Muscle layer of duodenum (tissue), 2 donors: ENCODE measurements around the gene FGF23.

Experiments used
- H3K27ac ChIP-seq: one replicate; pipeline ENCODE4 v1.7.0; 2013; ENCODE audit warnings: mild to moderate bottlenecking, low read length
- H3K27me3 ChIP-seq: one replicate; pipeline ENCODE4 v1.7.0; 2013; ENCODE audit warnings: low read depth, mild to moderate bottlenecking, control low read depth, low read length
- H3K36me3 ChIP-seq, 2 donors: one replicate each; pipeline ENCODE4 v1.7.0; 2013; ENCODE audit warnings: low read length in 2 of 2, control low read depth in 1 of 2, mild to moderate bottlenecking in 1 of 2; ENCODE audit not compliant: insufficient read depth in 2 of 2, control insufficient read depth in 1 of 2
- H3K4me1 ChIP-seq, 2 donors: one replicate each; pipeline ENCODE4 v1.7.0; 2013; ENCODE audit warnings: low read length in 2 of 2, mild to moderate bottlenecking in 2 of 2, control low read depth in 1 of 2, moderate library complexity in 1 of 2; ENCODE audit not compliant: insufficient read depth in 2 of 2, control insufficient read depth in 1 of 2
- H3K4me3 ChIP-seq, 2 donors: one replicate each; pipeline ENCODE4 v1.7.0; 2013; ENCODE audit warnings: low read length in 2 of 2, low read depth in 1 of 2, mild to moderate bottlenecking in 1 of 2
- H3K9me3 ChIP-seq, 2 donors: one replicate each; pipeline ENCODE4 v1.7.0; 2013; ENCODE audit warnings: low read length in 2 of 2, control low read depth in 1 of 2, mild to moderate bottlenecking in 1 of 2; ENCODE audit not compliant: control insufficient read depth in 1 of 2
- donor health status: healthy.

Gene FGF23

DNA sequence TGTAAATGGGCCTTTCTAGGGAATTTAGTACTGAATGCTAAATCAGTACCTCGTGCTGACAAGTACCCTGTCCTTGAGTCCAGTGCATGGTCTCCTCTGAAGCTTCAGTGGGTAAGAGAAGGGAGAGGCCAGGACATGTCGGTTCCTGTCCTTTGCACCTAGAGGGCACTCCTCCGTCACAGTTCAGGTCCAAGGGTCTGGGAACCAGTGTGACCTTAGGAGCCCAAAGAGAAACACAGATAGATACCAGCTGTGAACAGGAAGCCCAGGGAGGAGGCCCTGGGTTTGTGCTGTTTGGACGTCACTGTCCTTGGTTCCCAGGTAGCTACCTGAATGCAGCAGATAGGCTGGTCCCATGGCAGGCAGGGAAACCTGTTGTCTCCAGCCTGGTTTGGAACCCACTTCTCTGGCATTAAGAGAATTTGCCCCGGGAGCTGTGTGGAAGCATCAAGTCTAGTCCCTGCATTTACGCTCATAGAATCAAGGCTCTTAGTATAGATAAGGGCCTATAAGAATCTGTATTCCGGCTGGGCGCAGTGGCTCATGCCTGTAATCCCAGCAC lies 3.9 kb upstream of the FGF23 start:
- Histone ChIP-seq H3K36me3 (no peaks in the 10 kb centered on the region), H3K4me1 (no peaks in the 10 kb centered on the region), H3K27me3 (no peaks in the 10 kb centered on the region), H3K4me3 (no peak overlapping the region), H3K9me3 (no peaks in the 10 kb centered on the region), H3K27ac (no peak overlapping the region)

DNA sequence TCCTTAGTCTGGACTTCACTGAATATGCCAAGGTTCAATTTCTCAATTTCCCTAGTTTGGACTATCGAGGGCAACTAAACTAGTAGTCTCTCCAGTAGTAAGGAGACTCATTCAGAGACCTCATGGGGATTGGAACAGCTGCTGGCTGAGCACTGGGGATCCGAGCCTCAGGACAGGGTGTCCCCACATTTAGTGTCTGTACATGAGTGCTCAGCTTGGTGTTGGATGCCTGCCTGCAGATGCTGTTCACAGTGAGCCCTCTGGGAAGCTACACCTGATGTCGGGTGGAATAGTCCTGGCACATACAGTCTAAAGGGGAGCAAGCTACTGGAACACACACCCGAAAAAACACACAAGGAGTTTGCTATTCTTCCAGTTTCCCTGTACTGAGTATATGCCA lies 820 bp upstream of the FGF23 start:
- Histone ChIP-seq H3K9me3 (no peaks in the 10 kb centered on the region), H3K4me1 (no peaks in the 10 kb centered on the region), H3K36me3 (no peaks in the 10 kb centered on the region), H3K4me3 (no peak overlapping the region), H3K27ac (no peak overlapping the region), H3K27me3 (no peaks in the 10 kb centered on the region)

DNA sequence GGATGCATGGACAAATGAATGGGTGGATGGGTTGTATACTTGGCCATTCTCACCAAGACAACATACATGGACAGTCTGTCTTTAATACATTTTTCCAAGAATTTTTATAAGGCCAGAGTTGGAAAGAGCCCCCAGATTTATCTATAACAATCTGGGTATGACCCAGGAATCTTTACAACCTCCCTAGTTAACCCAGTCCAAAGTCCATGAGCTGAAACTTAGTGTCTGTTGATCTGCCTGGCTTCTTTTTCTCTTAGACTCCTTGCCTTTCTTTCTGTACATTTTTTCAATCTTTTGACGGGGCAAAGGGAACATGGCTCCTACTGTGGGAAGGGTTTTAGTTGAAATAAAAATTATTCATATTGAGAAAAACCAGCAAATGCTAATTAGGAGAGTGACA lies 740 bp downstream of the FGF23 start:
- H3K27me3 ChIP-seq, result no peaks in the 10 kb centered on the region
- no peaks in the 10 kb centered on the region for H3K36me3 ChIP-seq
- no peaks in the 10 kb centered on the region for H3K9me3 ChIP-seq
- no peak overlapping the region for H3K4me3 ChIP-seq
- no peaks in the 10 kb centered on the region for H3K4me1 ChIP-seq
- H3K27ac ChIP-seq, result no peak overlapping the region

DNA sequence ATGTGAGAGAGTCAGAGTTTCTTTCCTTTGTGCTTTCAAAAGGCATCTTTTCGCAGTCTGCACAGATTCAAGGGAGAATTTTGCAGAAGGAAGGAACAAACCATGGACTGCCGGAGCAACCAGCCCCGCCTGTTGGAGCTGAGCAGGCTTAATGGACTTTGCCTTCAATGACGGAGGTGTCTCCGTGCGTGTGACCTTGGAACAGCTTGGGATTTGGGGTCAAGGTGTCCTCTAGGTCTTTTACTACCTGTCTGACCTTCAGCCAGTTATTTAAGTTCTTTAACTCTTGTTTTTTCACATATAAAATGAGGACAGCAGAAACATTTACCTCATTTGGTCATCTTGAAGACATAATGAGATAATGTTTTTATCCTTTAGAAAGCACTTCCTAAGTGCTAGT lies 4.1 kb downstream of the FGF23 start:
- H3K9me3 ChIP-seq, result no peaks in the 10 kb centered on the region
- no peak overlapping the region for H3K27ac ChIP-seq
- no peaks in the 10 kb centered on the region for H3K4me1 ChIP-seq
- H3K27me3 ChIP-seq, result no peaks in the 10 kb centered on the region
- no peak overlapping the region for H3K4me3 ChIP-seq
- H3K36me3 ChIP-seq, result no peaks in the 10 kb centered on the region

DNA sequence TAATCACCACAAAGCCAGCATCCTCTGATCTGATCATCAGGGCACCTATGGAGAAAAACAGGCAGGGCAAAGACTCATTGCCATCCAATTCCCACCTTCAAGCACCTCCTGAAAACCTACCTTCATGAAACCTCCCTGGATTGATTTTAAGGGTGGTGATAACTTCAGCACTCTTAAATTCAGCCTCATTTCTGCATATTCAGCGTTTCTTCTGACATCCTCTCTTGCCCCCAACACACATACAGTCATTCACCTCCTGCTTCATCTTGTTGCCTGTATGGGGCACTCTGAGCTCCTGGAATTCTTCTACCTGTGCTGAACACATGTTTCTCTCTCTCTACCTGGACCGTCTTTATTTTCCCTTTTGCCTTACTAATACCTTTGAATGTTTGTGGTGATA lies 6.9 kb downstream of the FGF23 start:
- H3K27ac ChIP-seq, result no peak overlapping the region
- no peaks in the 10 kb centered on the region for H3K27me3 ChIP-seq

DNA sequence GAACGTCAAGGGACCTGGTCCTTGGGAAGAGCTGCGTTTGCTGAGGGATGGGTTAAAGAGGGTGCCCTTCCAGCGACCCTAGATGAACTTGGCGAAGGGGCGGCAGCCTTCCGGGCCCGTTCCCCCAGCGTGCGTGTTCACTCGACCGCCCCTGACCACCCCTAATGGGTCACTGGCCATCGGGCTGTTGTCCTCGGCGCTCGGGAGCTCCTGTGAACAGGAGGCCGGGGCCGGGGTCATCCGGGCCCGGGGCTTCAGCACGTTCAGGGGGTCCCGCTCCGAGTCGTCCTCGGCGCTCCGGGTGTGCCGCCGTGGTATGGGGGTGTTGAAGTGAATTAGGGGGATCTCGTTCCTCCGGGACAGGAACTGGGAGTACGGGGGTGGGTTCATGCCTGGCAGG lies 9.2 kb downstream of the FGF23 start:
- H3K4me3 ChIP-seq, result no peak overlapping the region
- no peaks in the 10 kb centered on the region for H3K4me1 ChIP-seq
- no peaks in the 10 kb centered on the region for H3K27me3 ChIP-seq

More for the DNA sequence above, 6.9 kb downstream of the FGF23 start:
- Histone ChIP-seq H3K4me1 (no peaks in the 10 kb centered on the region), H3K9me3 (no peaks in the 10 kb centered on the region), H3K4me3 (no peak overlapping the region), H3K36me3 (no peaks in the 10 kb centered on the region)

DNA sequence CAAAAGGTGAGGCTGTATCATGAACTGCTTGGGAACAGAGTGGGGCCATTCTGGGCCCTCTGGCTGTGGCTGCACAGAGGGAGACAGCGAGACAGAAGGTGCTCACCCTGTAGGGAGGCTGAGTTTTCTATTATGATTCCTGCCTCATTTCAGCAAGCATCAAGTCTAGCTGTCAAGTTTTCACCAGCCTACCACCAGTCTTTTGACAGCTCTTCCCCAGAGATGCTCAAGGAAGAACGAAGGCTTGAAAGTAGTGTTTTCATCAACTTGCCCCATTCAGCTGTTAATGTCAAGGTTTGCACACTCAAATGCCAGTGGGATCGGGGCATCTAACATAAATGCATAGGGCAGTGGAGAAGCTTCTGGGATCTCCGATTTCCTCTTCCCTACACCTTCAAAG lies 10.0 kb downstream of the FGF23 start:
- Histone ChIP-seq H3K27ac (no peak overlapping the region), H3K9me3 (no peaks in the 10 kb centered on the region), H3K27me3 (no peaks in the 10 kb centered on the region), H3K4me3 (no peak overlapping the region), H3K36me3 (no peaks in the 10 kb centered on the region), H3K4me1 (no peaks in the 10 kb centered on the region)

More for the DNA sequence above, 9.2 kb downstream of the FGF23 start:
- no peaks in the 10 kb centered on the region for H3K36me3 ChIP-seq
- no peaks in the 10 kb centered on the region for H3K9me3 ChIP-seq
- no peak overlapping the region for H3K27ac ChIP-seq

DNA sequence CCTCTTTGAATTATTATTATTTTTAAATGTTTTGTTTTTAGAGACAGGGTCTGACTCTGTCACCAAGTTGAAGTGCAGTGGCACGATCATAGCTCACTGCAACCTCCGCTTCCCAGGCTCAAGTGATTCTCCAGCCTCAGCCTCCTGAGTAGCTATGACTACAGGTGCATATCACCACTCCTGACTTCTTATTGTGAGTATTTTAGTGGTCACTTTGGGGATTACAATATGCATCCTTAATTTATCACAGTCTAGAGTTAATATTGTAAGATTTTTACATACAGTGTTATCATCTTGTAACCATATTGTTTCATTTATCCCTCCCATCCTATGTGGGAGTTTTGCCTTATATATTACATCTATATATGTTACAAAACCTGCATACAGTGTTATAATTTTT lies 13.4 kb downstream of the FGF23 start:
- Histone ChIP-seq H3K4me3 (no peak overlapping the region), H3K27ac (no peak overlapping the region), H3K4me1 (no peaks in the 10 kb centered on the region), H3K27me3 (no peaks in the 10 kb centered on the region), H3K36me3 (no peaks in the 10 kb centered on the region), H3K9me3 (no peaks in the 10 kb centered on the region)

DNA sequence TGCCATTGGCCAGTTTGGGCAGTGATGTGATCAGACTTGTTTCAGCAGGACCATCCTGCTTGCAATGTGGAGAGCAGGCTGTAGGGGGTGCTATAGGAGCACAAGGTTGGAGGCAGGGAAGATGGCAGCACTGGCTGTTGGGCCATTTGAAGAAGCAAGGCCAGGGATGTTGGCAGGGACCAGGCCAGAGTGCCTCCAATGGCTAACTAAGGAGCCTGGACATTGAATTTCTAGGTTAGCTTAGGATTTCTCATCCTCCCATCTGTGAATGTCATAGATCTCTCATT lies 23.5 kb downstream of the FGF23 start:
- Histone ChIP-seq H3K27ac (no peak overlapping the region), H3K4me1 (no peaks in the 10 kb centered on the region), H3K9me3 (peaks cover 0 to 5% of the 10 kb centered on the region in 2 donors), H3K27me3 (no peaks in the 10 kb centered on the region), H3K4me3 (no peak overlapping the region), H3K36me3 (peaks cover 8 to 24% of the 10 kb centered on the region in 2 donors)

DNA sequence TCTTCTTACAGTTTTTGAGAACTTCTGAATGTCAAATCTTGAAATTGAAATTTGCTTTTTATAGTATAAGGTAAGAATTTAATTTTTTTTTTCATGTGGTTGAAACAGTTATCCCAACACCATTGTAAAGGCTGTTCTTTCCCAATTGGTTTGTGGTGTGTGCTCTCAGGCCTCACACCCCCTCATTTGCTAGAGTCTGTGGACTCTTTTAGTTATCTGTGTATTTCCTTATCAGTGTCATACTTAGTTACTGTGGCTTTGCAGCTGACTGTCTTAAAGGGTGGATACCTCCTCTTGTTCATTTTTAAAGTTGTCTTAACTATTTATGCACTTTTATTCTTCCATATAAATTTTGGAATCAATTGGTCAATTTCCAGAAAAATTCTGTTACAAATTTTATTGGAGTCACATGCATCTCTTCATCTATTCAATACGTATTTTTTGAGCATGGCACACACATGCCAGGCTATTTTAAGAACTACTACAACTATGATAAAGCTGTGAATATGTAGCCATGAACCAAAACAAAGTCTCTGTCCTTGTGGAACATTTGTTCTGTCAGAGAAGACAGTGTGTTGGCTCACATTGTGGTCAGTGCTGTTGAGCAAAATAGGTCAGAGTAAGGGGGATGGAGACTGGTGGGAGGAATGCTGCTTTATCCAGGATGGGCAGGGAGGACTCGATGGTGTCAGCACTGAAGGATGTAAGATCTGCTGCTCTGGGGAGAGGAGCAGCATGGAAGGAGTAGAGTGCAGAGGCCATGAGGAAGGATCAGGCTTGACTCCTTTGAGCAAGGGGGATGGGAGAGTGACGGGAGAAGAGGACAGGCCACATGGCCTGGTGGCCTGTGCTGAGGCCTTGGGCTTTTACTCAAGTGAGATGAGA lies 24.1 kb downstream of the FGF23 start:
- Histone ChIP-seq H3K27me3 (no peaks in the 10 kb centered on the region), H3K27ac (no peak overlapping the region), H3K4me3 (no peak overlapping the region), H3K36me3 (peaks cover 9 to 30% of the 10 kb centered on the region in 2 donors), H3K9me3 (peaks cover 0 to 5% of the 10 kb centered on the region in 2 donors), H3K4me1 (no peaks in the 10 kb centered on the region)

DNA sequence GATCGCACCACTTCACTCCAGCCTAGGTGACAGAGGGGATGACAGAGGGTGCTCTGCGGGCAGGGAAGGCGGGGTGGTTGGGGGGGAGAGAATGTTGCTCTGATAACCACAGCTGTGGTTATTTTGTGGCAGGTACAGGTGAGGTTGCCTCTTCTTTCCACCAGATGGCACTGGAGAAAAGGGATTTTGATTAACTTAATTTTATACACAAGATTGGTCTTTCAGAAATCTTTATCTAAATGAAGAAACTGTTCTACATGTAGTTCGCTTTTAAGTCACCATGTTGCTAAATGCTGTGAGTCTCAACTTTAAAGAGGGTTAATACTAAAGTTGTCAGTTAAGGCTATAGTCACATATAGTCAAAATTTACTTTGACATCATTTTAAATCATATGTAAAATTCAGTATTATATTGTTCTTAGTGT lies 25.7 kb downstream of the FGF23 start:
- peaks cover 11 to 37% of the 10 kb centered on the region in 2 donors for H3K36me3 ChIP-seq
- no peaks in the 10 kb centered on the region for H3K9me3 ChIP-seq
- H3K27me3 ChIP-seq, result no peaks in the 10 kb centered on the region
- H3K4me1 ChIP-seq, result no peaks in the 10 kb centered on the region
- H3K4me3 ChIP-seq, result no peak overlapping the region
- H3K27ac ChIP-seq, result no peak overlapping the region

DNA sequence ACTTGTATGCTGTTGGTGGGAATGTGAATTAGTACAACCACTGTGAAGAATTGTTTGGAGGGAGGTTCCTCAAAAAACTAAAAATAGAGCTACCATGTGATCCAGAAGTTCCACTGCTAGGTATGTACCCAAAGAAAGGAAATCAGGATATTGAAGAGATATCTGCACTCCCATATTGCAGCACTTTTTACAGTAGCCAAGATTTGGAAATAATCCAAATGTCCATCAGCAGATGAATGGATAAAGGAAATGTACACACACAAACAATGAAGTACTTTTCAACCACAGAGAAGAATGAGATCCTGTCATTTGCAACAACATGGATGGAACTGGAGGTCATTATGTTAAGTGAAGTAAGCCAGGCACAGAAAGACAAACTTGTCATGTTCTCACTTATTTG lies 32.6 kb downstream of the FGF23 start:
- Histone ChIP-seq H3K36me3 (peaks cover 9 to 24% of the 10 kb centered on the region in 2 donors), H3K4me1 (no peaks in the 10 kb centered on the region), H3K9me3 (no peaks in the 10 kb centered on the region), H3K27ac (no peak overlapping the region), H3K4me3 (no peak overlapping the region), H3K27me3 (no peaks in the 10 kb centered on the region)
